GM20431 (cell line): ENCODE data around the gene CAMTA1.

Source experiments
- in situ Hi-C: fragments of 300-500 bp; cut with MseI, MboI; formaldehyde crosslinking; loops from one replicate; pipeline ENCODE4 v1.15.0; 2020; ENCODE audit warnings: low sequenced_read_pairs; ENCODE audit not compliant: unreplicated experiment

CAMTA1 gene

DNA sequence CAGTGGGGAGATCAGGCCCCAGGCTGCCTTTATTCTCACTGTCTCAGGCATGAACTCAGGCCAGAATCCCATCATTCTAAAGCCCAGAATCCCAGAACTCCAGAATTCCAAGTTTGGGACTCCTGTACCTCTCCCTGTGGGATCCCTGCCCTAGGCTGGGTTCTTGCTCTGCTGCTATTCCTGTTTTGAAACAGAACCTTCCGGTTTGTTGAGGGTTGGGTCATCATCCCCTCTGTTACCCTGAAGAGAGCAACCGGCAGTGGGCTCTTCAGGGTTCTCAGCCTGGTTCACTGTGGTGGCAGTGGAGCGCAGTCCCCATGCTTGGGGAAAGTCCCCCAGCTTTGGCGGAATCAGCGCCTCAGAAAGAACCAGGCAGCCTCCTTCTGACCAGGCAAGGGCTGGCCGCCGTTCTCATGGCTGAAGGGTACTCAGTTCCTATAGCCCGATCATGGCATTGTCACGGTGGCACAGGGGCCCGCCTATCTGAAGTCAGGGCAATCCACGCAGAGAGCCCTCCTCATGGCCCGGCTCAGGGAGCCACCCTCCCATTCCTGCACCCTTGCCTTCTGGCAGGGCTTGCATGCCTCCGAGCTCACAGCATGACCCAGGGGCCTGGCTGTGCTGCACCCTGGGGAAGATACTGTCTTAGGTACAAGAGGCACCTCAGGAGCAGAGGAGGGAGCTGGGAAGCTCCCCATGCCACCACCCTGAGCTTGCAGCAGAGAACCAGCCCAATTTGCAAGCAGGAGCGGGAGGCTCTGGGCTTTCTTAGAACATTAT is 650.2 kb downstream of the CAMTA1 start:
- in situ Hi-C loops = no loop called here

DNA sequence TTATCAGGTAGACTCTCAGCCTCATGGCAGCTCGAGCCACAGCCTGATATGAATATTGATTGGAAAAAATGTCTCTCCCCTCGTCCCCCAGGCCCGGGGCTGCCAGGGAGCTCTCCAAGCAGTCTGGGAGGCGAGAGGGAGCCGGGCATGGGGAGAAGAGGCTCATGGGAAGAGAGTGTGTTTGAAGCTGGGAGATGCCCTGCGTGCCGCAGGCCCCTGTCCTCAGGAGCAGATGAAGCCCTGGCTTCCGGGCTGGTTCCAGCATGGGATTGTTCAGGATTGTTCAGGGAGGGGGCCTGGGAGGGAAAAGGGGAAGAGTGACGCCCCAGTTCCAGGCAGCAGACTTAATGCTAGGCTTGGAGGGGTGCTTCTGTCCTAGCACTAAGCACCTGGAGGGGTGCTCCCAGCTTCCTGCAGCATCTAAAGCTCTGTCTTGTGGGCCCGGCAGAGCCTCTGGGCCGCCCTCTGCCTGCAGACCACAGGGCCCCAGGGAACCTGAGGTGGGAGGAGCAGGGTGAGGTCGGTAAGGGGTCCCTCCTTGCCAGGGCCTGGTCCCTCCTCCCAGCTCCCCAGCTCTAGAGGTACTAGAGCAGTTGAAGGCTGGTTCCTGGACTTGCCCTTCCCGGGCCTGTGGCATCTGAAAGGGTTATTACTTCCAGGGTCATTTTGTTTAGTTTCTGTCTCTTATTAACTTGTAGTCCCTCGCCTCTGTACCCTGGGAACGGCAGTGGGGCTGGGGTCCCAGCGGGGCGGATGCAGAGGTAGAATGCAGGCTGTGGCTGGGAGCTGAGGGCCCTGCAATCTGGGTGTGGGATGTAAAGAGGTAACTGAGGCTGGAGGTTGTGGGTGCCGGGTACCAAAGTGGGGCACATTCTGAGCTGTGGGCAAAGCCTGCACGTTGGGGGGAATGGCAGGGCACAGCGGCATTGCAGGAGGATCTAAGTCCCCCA is 651.1 kb downstream of the CAMTA1 start:
- in situ Hi-C loops = no loop called here

DNA sequence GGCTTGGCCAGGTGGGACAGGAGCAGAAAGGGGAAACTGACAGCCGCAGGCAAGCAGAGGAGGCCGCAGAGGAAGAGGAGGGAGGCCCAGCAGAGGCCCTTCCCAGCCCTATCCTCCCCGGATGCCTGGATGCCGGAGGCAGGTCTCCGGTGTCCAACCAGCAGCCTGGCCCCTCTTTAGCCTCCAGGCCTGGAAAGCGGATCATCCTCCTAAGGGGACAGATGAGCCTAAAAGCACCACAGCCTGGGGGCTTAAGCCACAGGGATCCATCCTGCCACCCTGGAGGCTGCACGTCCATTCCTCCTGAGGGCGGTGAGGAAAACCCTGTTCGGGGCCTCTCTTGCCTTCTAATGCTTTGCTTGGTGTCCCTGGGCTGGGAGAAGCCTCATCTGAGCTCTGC is 651.8 kb downstream of the CAMTA1 start:
- in situ Hi-C loops = no loop called here

DNA sequence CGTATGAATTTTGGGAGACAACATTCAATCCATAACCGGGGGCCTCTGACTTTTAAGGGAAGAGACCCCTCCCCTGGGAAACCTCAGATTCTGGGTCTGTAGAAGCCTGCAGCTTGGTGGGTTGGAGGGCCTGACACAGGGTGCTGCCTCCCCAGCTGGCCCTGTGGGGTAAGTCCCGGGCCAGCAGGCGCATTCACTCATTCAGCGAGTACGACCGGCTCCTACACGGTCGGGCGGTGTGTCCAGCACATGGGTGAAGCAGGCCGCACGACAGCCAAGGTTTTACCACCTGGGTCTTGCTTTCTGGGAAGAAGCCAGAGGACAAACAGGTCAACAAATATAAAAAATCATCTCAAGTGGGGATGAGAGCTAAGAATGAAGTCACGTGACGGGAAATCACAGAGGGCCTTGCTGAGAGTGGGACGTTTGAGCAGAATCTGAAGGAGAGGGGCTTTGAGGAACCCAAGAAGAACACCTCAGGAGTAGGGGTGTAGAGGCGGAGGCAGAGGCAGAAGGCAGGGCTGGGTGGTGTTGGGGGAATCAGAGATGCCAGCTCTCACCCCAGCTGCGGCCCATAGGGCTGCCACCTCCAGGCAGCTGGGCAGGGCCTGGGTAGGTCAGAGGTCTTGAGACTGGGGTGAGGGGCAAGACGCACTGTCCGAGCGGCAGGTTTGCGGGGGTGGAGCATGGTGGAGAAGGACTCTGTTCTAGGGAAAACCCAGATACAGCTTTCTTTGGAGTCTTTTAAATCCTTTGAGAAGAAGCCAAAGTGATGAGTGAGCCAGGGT is 652.5 kb downstream of the CAMTA1 start:
- in situ Hi-C loops = no loop called here

GRCh38 chr1:7438396-7438785 is 653.1 kb downstream of the CAMTA1 start:
- in situ Hi-C loops = no loop called here

DNA sequence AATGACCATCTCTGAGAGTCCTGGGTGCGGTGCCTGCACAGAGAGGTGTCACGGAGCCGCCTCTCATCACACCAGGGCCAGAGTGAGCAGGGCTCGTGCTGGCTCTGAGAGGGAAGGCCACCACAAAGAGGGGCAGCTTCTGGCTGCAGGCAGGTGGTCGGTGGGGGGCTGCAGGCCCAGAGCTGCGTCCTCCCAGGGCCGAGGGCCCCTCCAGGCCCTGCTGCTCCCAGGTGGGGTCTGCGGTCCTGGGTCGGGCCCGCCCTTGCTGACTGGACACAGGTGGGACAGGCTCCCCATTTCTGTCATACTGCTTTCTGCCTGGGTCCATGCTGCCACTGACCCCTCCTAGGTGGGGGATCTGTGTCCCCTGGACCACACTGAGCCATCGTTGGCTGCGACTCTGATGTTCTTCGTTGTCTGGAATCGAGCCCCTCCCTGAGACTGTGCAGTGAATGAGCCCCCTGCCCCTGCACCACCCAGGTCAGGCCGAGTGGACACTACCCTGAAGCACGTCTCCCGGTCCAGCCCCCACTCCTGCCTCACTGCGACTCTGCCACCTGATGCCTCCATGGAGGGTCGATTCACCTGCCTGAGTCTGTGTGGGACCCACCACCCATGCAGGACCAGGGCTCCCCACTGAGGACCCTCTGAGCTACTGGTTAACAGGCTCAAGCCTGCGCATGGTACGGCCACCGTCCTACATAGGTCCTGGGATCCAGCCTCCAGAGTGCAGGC is 653.8 kb downstream of the CAMTA1 start:
- in situ Hi-C loops = no loop called here

DNA sequence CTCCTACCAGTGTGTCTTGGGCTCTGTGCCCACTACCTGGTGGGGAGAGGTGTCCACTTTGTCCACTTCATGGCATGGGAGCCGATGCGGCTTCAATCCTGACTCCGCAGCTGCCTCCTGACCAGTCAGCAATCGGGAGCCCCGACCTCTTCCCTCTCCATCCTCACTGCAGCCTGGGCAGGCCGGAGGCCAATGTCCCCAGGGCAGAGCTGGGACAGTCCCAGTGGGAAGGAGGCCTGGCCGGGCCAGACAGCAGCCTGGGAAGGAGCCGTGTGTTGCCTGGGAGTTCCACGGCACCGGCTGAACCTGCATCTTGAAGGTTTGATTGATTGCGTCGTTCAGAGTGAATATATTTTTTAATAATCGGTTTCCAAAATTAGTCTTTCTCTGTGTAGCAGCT is 654.9 kb downstream of the CAMTA1 start:
- in situ Hi-C loops = no loop called here

DNA sequence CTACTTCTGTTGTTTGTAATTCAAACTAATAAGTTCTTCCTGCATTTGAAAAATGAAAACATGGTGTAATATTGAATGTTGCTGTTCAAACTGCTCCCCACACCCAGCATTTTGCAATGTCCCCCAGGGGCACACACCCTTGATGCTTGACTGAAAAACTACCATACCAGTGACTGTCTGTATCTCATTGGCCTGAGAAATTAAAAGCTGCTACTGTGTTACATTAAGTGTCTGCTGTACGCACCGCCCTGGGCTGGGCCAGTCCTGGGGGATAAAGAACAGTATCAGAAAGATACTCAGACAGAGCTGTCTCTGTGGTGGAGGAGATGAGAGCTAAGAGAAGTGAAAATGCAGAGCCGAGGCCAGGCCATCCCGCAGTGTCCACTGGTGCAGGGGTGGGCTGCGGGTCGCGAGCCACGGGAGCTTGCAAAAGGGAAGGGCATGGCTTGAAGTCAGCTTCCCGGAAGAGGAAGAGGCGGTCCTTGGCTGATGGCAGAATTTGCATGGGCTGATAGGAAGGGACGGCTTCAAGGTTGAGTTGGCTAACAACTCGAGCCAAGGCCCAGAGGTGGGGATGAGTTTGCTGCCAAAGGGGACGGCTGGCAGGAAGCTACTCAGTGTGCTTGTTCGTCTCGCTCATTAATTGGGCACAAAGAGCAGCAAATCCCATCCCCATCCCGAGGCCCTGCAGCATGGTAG is 656.0 kb downstream of the CAMTA1 start:
- in situ Hi-C loops = no loop called here

DNA sequence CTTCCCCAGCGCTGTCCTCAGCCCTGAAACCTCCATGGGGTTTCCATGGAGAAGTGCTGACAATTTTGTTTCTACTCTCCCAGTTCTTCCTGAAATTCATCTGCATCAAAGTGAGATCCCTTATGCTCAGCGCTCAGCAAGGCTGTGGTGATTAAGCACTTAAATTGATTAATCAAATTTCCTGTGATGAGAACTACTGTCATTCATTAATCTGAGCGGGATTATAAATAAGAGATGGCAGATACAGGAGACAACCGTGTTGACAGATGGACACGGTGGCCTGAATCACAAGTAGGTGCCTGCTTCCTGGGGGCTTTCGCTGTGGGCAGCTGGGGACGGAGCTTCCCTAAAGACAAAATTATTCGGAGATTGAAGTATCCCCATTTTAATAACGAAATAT is 656.8 kb downstream of the CAMTA1 start:
- in situ Hi-C loops = no loop called here

DNA sequence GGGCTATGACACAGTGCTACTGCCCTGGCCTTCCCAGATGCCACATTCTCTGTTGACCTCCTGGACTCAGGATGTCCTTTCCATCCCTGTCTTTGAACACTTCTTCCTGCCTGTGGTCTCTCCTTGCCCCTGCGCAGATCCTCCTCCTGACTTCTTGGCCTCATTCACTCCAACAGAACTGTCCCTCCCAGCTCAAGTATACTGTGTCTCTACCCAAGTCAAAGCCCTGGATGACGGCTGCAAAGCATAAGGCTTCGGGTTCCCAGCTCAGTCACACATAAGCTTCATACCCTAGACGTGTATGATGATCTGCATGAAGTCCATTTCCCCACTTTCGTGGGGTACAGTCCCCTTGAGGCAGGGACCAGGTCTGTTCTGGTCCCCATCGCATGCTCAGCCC is 657.7 kb downstream of the CAMTA1 start:
- in situ Hi-C loops = no loop called here

GRCh38 chr1:7444363-7444762 is 659.1 kb downstream of the CAMTA1 start:
- in situ Hi-C loops = no loop called here

DNA sequence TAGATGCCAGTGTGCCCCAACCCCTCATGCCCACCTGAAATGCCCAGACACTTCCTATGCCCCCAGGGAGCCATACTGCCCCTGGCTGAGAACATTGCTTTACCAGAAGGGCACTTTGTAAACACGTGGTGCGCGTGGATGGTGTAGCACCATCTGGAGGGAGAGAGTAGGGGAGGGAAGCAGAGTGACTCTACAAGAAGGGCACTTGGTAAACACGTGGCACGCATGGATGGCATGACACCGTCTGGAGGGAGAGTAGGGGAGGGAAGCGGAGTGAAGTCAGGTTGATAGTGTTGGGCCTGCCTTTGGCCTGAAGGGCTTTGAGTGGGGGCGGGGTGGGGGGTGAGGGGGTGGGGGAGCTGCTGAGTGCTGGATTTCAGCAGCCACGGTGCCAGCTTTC is 661.8 kb downstream of the CAMTA1 start:
- in situ Hi-C loops = no loop called here

GRCh38 chr1:7447736-7448135 is 662.5 kb downstream of the CAMTA1 start:
- in situ Hi-C loops = no loop called here

DNA sequence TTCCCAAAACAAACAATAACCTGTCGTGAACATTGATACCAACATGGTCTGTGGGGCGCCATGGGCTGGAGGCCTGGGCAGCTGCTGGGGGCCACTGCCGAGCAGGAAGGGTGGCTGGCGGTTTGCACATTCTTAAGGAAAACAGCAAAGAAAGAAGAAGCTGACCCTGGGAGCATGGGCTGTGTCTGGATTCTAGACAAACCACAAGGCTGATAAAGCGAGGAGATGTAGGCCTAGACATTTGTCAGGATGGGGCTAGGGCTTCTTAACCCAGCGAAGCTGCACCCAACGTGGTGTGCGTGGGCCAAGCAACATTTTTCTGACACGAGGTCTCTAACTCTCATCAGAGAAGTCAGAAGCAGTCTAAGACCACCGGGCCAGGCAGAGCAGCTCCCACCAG is 663.7 kb downstream of the CAMTA1 start:
- in situ Hi-C loops = no loop called here

DNA sequence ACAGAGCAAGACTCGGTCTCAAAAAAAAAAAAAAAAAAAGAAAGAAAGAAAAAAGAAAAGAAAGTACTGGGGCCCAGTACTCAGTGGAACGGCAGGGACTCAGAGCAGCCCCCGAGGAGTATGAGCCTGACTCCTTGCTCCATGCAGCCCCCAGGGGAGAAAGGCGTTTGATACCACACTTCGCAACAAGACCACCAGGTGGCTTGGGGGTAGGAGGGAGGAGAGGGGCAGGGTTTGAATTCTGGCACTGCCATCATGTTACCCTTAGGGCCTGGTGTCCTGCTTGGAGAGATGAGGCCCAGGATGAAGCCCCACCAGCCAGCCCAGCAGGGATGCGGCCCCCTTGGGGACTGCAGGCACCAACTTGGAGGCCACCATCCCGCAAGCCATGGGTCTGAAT is 664.5 kb downstream of the CAMTA1 start:
- in situ Hi-C loops = no loop called here

DNA sequence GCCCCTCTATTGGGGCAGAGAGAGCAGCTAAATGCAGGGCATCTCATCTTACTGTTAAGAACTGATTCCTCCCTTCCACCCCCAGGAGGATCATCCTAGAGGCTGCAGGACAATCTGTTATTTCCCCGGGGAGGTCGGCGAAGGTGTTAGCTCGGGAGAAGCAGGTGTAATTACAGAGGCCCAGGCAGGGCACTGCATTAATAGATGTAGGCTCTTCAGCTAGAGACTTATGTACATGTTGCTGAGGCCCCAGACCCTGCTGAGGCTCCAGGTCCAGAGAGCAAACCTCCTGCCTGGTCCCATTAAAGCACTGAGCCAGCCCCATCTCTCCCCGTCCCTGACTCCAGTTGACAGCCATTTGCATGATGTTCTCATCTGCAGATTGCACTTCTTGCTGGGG is 665.6 kb downstream of the CAMTA1 start:
- in situ Hi-C loops = no loop called here

DNA sequence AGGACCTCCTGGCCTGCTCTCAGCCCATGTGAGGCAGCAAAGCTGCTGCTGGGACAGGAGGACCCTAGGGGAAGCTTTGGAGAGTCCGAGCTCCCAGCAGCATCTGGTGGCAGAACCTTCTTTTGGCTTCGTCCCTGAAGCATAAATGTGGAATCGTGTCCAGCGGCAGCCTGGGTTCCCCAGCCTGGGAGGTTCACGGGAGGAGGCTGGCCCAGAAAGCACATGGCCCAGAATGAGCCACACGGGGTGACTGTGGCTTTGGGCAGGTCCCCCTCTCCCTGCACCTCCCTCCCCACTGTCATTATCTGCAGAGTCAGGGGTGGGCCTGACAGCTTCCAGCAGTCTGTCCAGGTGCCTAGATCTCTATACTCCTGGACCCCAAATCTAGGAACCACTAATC is 667.8 kb downstream of the CAMTA1 start:
- in situ Hi-C loops = no loop called here

- in situ Hi-C loops = no loop called here
These were observed 669.0 kb downstream of the CAMTA1 start for GRCh38 chr1:7454052-7454815.
